ENCODE data around the gene NAP1L4.

Gene NAP1L4

DNA sequence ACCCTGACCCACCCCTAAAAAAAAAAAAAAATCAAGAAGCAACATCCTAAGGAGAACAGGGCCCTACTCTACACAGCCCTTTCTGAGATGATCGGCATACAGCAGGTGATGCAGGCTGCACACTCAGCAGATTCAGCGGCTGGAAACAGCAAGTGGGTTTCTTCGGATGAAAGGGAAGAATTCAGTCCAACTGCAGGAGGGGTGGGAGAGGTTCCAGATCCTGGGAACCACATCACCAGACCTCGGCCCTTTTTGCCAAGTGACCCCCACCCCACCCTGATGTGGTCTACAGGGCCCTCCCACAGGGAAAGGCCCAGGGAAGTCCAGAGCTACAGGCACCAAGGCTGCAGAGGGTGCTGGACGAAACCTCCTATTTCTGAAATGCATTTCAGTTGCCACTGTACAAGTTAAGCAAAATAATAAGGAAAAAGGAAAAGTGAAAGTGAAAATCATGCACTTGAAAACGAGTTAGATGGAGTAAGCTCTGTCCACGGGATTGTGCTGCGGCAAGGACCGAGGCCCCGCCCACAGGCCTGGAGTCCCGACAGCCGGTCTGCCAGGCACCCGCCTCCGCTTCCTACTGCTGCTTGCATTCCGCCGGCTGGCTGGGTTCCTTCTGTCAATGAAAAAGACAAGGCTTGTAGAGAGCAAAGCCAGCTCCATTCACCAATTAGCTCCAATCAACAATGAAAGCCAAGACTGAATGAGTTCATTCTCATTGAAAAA is 46.9 kb downstream of the NAP1L4 start:
- H3K27ac ChIP-seq (ENCODE audit: low read length): no peak overlapping the region
- no peak overlapping the region for H3K9ac ChIP-seq (ENCODE audit: low read length)
- no peak overlapping the region for H3K4me3 ChIP-seq (ENCODE audit: low read length)
- H3K79me2 ChIP-seq (ENCODE audit: low read length): no peaks in the 10 kb centered on the region
- H3K9me3 ChIP-seq (ENCODE audit: insufficient read depth, low read length): no peaks in the 10 kb centered on the region
- H3K36me3 ChIP-seq (replicated peaks; ENCODE audit: low read depth, low read length): peaks cover 37% of the 10 kb centered on the region
- H4K20me1 ChIP-seq (ENCODE audit: insufficient read depth, low read length): no peaks in the 10 kb centered on the region
- no peak overlapping the region for H3K4me2 ChIP-seq (ENCODE audit: low read length)
- no peaks in the 10 kb centered on the region for H3K4me1 ChIP-seq (ENCODE audit: low read length)
- TF ChIP-seq, protein P1, sequence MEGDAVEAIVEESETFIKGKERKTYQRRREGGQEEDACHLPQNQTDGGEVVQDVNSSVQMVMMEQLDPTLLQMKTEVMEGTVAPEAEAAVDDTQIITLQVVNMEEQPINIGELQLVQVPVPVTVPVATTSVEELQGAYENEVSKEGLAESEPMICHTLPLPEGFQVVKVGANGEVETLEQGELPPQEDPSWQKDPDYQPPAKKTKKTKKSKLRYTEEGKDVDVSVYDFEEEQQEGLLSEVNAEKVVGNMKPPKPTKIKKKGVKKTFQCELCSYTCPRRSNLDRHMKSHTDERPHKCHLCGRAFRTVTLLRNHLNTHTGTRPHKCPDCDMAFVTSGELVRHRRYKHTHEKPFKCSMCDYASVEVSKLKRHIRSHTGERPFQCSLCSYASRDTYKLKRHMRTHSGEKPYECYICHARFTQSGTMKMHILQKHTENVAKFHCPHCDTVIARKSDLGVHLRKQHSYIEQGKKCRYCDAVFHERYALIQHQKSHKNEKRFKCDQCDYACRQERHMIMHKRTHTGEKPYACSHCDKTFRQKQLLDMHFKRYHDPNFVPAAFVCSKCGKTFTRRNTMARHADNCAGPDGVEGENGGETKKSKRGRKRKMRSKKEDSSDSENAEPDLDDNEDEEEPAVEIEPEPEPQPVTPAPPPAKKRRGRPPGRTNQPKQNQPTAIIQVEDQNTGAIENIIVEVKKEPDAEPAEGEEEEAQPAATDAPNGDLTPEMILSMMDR (IDR thresholded peaks at IDR 0.05; ENCODE audit: low read depth, low read length): no peak
- TF ChIP-seq EZH2phosphoT487 (IDR thresholded peaks at IDR 0.05; ENCODE audit: low read depth): no peak
- no peaks in the 10 kb centered on the region for H3K27me3 ChIP-seq (ENCODE audit: low read depth, low read length)
- H2AFZ ChIP-seq (ENCODE audit: low read depth, low read length): no peak overlapping the region

DNA sequence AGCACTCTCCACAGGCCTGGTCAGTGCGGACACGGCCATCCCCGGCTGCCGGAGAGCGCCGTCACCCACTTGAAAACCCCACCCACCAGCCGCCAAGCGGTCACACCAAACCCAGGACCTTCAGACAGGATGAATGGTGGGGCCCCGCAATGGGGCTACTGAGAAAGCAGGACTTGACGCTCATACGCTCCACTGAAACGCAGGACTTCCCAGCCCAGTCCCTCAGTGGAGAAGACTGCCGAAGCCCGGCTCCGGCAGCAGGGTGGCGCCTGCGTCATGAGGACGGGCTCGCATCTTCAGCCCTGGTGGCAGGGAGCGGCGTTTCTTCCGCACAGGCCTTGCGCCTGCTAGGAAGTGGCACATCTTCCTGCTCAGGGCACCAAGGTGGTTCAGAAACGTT is 47.6 kb downstream of the NAP1L4 start:
- H3K4me3 ChIP-seq (ENCODE audit: low read length): no peak overlapping the region
- H3K9me3 ChIP-seq (ENCODE audit: insufficient read depth, low read length): no peaks in the 10 kb centered on the region
- no peak overlapping the region for H3K9ac ChIP-seq (ENCODE audit: low read length)
- no peak overlapping the region for H3K4me2 ChIP-seq (ENCODE audit: low read length)
- H2AFZ ChIP-seq (ENCODE audit: low read depth, low read length): no peak overlapping the region
- no peaks in the 10 kb centered on the region for H3K79me2 ChIP-seq (ENCODE audit: low read length)
- H3K27me3 ChIP-seq (ENCODE audit: low read depth, low read length): no peaks in the 10 kb centered on the region
- peaks cover 32% of the 10 kb centered on the region for H3K36me3 ChIP-seq (replicated peaks; ENCODE audit: low read depth, low read length)
- no peak overlapping the region for H3K27ac ChIP-seq (ENCODE audit: low read length)
- H4K20me1 ChIP-seq (ENCODE audit: insufficient read depth, low read length): no peaks in the 10 kb centered on the region
- H3K4me1 ChIP-seq (ENCODE audit: low read length): no peaks in the 10 kb centered on the region
- no peak for TF ChIP-seq EZH2phosphoT487 (IDR thresholded peaks at IDR 0.05; ENCODE audit: low read depth)
- TF ChIP-seq, protein P1 (IDR thresholded peaks at IDR 0.05; ENCODE audit: low read depth, low read length): no peak

DNA sequence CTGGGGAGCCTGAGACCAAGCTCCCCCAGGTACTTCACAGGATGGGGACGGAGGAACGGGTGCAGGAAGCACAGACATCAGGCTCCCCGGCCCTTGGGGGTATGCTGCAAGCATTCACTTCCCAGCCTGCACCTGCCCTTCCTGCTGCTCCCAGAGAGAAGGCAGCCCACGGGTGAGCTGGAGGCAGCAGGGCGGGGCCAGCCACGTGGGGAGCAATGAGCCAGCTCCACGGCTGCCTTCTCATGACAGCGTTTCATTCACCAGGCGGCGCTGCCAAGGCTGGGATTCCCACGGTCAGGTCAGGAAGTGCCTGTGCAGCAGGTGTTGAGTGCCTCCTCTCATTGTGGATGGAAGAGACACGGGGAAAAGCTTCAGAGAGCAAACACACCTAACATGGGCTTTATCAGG is 48.4 kb downstream of the NAP1L4 start:
- Histone ChIP-seq H3K4me2 (ENCODE audit: low read length) (no peak overlapping the region), H3K36me3 (replicated peaks; ENCODE audit: low read depth, low read length) (peaks cover 29% of the 10 kb centered on the region), H3K9ac (ENCODE audit: low read length) (no peak overlapping the region)

DNA sequence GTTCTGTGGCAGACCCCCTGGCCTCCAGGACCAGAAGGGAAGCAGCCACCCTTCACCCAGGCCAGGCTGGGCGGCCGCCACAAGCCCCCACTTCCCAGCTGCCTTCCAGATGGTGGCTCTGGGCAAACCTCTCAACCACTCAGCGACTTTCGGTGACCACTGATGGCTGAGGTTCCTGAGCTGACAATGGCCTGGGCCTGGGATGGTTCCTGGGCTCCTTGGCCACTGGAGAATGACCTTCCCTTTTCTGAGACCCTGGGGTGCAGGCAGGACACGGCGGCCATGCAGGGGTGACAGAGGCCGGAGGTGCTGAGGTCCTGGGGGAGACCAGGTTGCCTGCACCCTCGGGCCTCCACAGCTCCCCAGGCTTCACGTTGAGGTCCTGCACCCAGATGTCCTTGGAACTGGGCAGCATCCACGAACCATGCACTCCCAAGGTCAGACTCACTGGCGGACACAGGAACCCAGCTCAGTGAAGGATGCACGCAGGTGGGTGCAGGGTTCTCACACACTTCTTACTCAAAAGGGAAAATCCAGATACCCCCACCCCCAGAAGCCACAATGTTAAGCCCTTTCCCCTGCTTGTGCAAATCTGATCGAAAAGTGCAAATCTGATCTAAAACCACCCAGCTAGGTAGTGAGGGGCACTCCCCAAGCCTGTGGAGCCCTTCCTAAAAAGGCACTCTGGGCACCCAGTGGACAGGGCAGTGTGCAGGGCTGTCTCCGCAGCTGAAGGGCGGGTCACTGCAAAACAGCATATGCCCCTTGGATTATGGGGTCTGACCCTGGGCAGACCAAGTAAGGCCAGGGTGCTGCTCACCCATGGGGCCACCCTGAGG is 49.0 kb downstream of the NAP1L4 start:
- H3K27ac ChIP-seq (ENCODE audit: low read length): no peak overlapping the region
- peaks cover 24% of the 10 kb centered on the region for H3K36me3 ChIP-seq (replicated peaks; ENCODE audit: low read depth, low read length)
- H3K4me2 ChIP-seq (ENCODE audit: low read length): no peak overlapping the region
- H3K9me3 ChIP-seq (ENCODE audit: insufficient read depth, low read length): peaks cover 3% of the 10 kb centered on the region; the same call in 1 of the 2 replicates
- H3K9ac ChIP-seq (ENCODE audit: low read length): no peak overlapping the region
- H3K79me2 ChIP-seq (ENCODE audit: low read length): no peaks in the 10 kb centered on the region
- no peaks in the 10 kb centered on the region for H3K4me1 ChIP-seq (ENCODE audit: low read length)
- no peak overlapping the region for H2AFZ ChIP-seq (ENCODE audit: low read depth, low read length)
- H3K4me3 ChIP-seq (ENCODE audit: low read length): no peak overlapping the region
- TF ChIP-seq, protein P1 (IDR thresholded peaks at IDR 0.05; ENCODE audit: low read depth, low read length): no peak
- no peak for TF ChIP-seq EZH2phosphoT487 (IDR thresholded peaks at IDR 0.05; ENCODE audit: low read depth)
- no peaks in the 10 kb centered on the region for H3K27me3 ChIP-seq (ENCODE audit: low read depth, low read length)
- no peaks in the 10 kb centered on the region for H4K20me1 ChIP-seq (ENCODE audit: insufficient read depth, low read length)

More for the DNA sequence above, 48.4 kb downstream of the NAP1L4 start:
- Histone ChIP-seq H3K27ac (ENCODE audit: low read length) (no peak overlapping the region), H4K20me1 (ENCODE audit: insufficient read depth, low read length) (no peaks in the 10 kb centered on the region), H3K9me3 (ENCODE audit: insufficient read depth, low read length) (peaks cover 3% of the 10 kb centered on the region; the same call in 1 of the 2 replicates), H3K4me1 (ENCODE audit: low read length) (no peaks in the 10 kb centered on the region), H2AFZ (ENCODE audit: low read depth, low read length) (no peak overlapping the region), H3K27me3 (ENCODE audit: low read depth, low read length) (no peaks in the 10 kb centered on the region), H3K79me2 (ENCODE audit: low read length) (no peaks in the 10 kb centered on the region), H3K4me3 (ENCODE audit: low read length) (no peak overlapping the region)
- TF ChIP-seq, protein P1 (IDR thresholded peaks at IDR 0.05; ENCODE audit: low read depth, low read length): no peak

All from OCI-LY3 (cell line).